Left lung (tissue), 10 donors: Measurements from ENCODE around the gene MSH3. TPM values are rescaled to one million over a fixed set of nuclear protein-coding genes. Genes with fewer than 3 reads are reported as not detected.
A peak's percentile ranks its signal among the peaks of the same experiment; 100 is the strongest.
"Not testable (repeated sequence)": the region's sequence is repeated elsewhere in the genome, so short reads cannot be mapped to it uniquely, and the experiment has no call there.

ENCODE experiments used
- ATAC-seq: fragments of 200-7000 bp; cut with Tn5 transposase; one replicate; pipeline ENCODE4 v1.9.1; 2020; ENCODE audit warnings: moderate library complexity
- DNase-seq, 4 donors: peaks; one replicate each; pipeline ENCODE4 v3.0.0-alpha.2; 2013 to 2020
- H3K27ac ChIP-seq, 2 donors: fragments of 200-600 bp; sonication (generic) in 1 of 2; one replicate each; pipeline versions ENCODE4 v1.5.0 to v1.8.0; 2020 to 2021
- H3K27me3 ChIP-seq, 2 donors: fragments of 200-600 bp; sonication (generic) in 1 of 2; one replicate each; pipeline versions ENCODE4 v1.5.0 to v1.8.0; 2020 to 2021
- H3K36me3 ChIP-seq, 2 donors: fragments of 200-600 bp; sonication (generic) in 1 of 2; one replicate each; pipeline versions ENCODE4 v1.5.0 to v1.8.0; 2020 to 2021
- H3K4me1 ChIP-seq, 2 donors: fragments of 200-600 bp; one replicate each; pipeline ENCODE4 v1.8.0; 2021
- H3K4me3 ChIP-seq, 2 donors: fragments of 200-600 bp; sonication (generic) in 1 of 2; one replicate each; pipeline versions ENCODE4 v1.5.0 to v1.8.0; 2020 to 2021; ENCODE audit warnings: mild to moderate bottlenecking in 1 of 2
- H3K9me3 ChIP-seq, 2 donors: fragments of 200-600 bp; sonication (generic) in 1 of 2; one replicate each; pipeline versions ENCODE4 v1.5.0 to v1.8.0; 2020 to 2021
- CTCF ChIP-seq, 2 donors: fragments of 200-600 bp; sonication (generic) in 1 of 2; IDR thresholded peaks; one replicate each; pipeline versions ENCODE4 v1.5.0 to v1.8.0; 2021; ENCODE audit warnings: antibody characterized with exemption in 2 of 2
- intact Hi-C, 2 donors: fragments of 100-400 bp; cut with DNase I; formaldehyde crosslinking; loops; one replicate each; pipeline versions ENCODE4 v1.11.2 to v1.14.2; 2022
- polyA plus RNA-seq, 6 donors: library from polyadenylated mRNA; unstranded; fragments of 120-200 nt; gene quantifications; one replicate each; pipeline ENCODE4 v1.2.1, GENCODE V29; 2013; ENCODE audit not compliant: insufficient read length in 6 of 6
- total RNA-seq, 2 donors: library from RNA; stranded (reverse); fragmentation: NEBNext Ultra II Directional; extraction: Animal tissue kit (Norgen Biotek cat#: 25700); gene quantifications; one replicate each; pipeline ENCODE4 v1.2.1, GENCODE V29; 2021
- donor health status: DM: no; HTN: yes; CAD: no.
- donor health status: DM: no; HTN: no; CAD: no.

The MSH3 gene
- total and polyA plus RNA-seq, 8 donors = 12.7 to 20.1 (median 16.2) TPM

- Histone ChIP-seq H3K36me3 (peaks cover 0 to 15% of the 10 kb centered on the region in 2 donors), H3K27me3 (no peaks in the 10 kb centered on the region), H3K27ac (no peak overlapping the region), H3K4me1 (no peaks in the 10 kb centered on the region), H3K9me3 (no peaks in the 10 kb centered on the region), H3K4me3 (no peak overlapping the region)
- DNase-seq = no peak
- ATAC-seq = no peak
- intact Hi-C loops = no loop called here
- no peak for TF ChIP-seq CTCF (IDR thresholded peaks at IDR 0.05)
Observed at GRCh38 chr5:80894083-80894482, 239.6 kb downstream of the MSH3 start.

GRCh38 chr5:80895523-80895922 is 241.1 kb downstream of the MSH3 start:
- no peak for TF ChIP-seq CTCF (IDR thresholded peaks at IDR 0.05)
- Histone ChIP-seq H3K4me1 (no peaks in the 10 kb centered on the region), H3K27ac (no peak overlapping the region), H3K36me3 (peaks cover 0 to 5% of the 10 kb centered on the region in 2 donors), H3K27me3 (no peaks in the 10 kb centered on the region), H3K9me3 (peaks cover 0 to under 1% of the 10 kb centered on the region in 2 donors), H3K4me3 (no peak overlapping the region)
- intact Hi-C loops = no loop called here
- DNase-seq = no peak
- ATAC-seq = no peak

- H3K27ac ChIP-seq, H3K4me3 ChIP-seq, DNase-seq, ATAC-seq, H3K27me3 ChIP-seq, H3K36me3 ChIP-seq, intact Hi-C loops, H3K4me1 ChIP-seq: not testable (repeated sequence)
- peaks cover 0 to 24% of the 10 kb centered on the region in 2 donors for H3K9me3 ChIP-seq
Observed at GRCh38 chr5:80902624-80903023, 248.2 kb downstream of the MSH3 start.

- no peak overlapping the region for H3K27ac ChIP-seq
- ATAC-seq = peak; percentile 40
- no peak for TF ChIP-seq CTCF (IDR thresholded peaks at IDR 0.05)
- intact Hi-C loops = no loop called here
- no peak overlapping the region for H3K4me3 ChIP-seq
- H3K9me3 ChIP-seq = peaks cover 0 to 24% of the 10 kb centered on the region in 2 donors
- H3K36me3 ChIP-seq = no peaks in the 10 kb centered on the region
- H3K4me1 ChIP-seq = no peaks in the 10 kb centered on the region
- H3K27me3 ChIP-seq = no peaks in the 10 kb centered on the region
- no peak for DNase-seq
Observed at GRCh38 chr5:80904533-80905187, 250.2 kb downstream of the MSH3 start.

- no peak overlapping the region for H3K27ac ChIP-seq
- DNase-seq (no peak), ATAC-seq (peak; percentile 69)
- H3K4me3 ChIP-seq = no peak overlapping the region
- no peaks in the 10 kb centered on the region for H3K27me3 ChIP-seq
- H3K36me3 ChIP-seq = no peaks in the 10 kb centered on the region
- intact Hi-C loops = no loop called here
- H3K9me3 ChIP-seq = peaks cover 0 to 24% of the 10 kb centered on the region in 2 donors
- TF ChIP-seq CTCF (IDR thresholded peaks at IDR 0.05) = no peak
- no peaks in the 10 kb centered on the region for H3K4me1 ChIP-seq
Observed at GRCh38 chr5:80905405-80905804, 251.0 kb downstream of the MSH3 start.

GRCh38 chr5:80912479-80912878 is 258.0 kb downstream of the MSH3 start:
- DNase-seq (no peak), ATAC-seq (no peak)
- Histone ChIP-seq H3K27ac (no peak overlapping the region), H3K36me3 (no peaks in the 10 kb centered on the region), H3K9me3 (no peaks in the 10 kb centered on the region), H3K4me3 (no peak overlapping the region), H3K4me1 (no peaks in the 10 kb centered on the region), H3K27me3 (no peaks in the 10 kb centered on the region)
- intact Hi-C loops = no loop called here
- no peak for TF ChIP-seq CTCF (IDR thresholded peaks at IDR 0.05)
